GM19372 (cell line): Measurements from ENCODE around the gene ZNHIT3.
"Not testable (repeated sequence)": the region's sequence is repeated elsewhere in the genome, so short reads cannot be mapped to it uniquely, and the experiment has no call there.

Experiments
- ATAC-seq: cut with Tn5 transposase; IDR thresholded peaks from one replicate; pipeline ENCODE4 v1.9.1; 2021; ENCODE audit warnings: mild to moderate bottlenecking, low read depth, moderate library complexity; ENCODE audit not compliant: unreplicated experiment

ZNHIT3 gene

DNA sequence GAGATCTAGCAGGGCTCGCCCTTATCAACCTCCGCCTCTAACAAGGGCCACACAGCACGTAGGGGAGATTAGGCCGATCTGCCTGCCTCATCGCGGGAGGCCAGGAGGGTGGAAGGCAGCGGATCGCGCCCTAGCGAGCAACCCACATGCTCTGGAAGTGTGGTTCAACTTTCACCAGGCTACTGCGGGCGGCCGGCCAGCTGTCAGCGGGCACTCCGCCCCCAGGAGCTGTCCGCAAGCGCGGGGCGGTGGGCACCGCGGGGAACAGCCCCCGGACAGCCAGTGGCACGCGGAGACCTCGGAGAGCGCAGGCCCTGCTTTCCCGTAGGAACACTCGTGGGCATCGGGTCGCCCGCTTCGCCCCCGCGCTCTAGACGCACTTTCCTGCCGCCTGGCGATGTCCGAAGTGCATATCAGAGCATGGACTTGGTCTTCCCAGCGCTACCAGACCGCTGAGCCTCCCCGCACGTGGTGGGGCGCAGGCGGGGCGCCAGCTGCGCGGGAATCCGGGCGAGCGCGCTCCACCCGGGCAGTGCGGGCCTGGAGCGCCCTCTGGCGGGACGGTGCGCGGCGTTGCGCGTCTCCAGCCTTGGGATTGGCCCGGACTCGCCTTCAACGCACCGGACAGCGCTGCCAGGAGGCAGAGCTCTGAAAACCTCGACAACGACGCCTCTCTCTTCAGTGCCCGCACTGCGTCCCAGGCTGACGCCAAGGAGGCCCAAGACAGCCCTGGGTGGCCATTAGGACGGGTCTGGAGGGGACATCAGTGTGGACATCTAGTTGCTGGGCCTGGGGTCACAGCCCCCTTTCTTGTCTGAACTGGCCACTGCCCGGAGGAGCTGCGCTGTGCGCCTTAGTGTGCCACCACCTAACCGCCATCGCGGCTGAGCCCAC, 3.6 kb upstream of the ZNHIT3 start:
- no peak for ATAC-seq

DNA sequence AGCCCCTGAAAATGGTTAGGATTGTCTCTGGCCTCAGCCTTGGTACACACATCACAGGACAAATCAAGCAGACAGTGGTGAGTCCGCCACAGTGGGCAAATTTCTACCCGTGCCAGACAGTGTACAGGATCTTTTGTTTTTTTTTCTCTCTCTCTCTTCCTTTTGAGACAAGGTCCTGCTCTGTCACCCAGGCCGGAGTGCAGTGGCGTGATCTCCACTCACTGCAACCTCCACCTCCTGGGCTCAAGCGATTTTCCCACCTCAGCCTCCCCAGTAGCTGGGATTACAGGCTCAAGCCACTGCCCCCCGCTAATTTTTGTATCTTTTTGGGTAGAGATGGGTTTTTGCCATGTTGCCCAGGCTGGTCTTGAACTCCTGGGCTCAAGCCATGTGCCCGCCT, 2.5 kb upstream of the ZNHIT3 start:
- not testable (repeated sequence) for ATAC-seq

GRCh38 chr17:36485027-36485426, 1.5 kb upstream of the ZNHIT3 start:
- ATAC-seq = no peak

- no peak for ATAC-seq
These were observed 677 bp upstream of the ZNHIT3 start for GRCh38 chr17:36485805-36486203.

DNA sequence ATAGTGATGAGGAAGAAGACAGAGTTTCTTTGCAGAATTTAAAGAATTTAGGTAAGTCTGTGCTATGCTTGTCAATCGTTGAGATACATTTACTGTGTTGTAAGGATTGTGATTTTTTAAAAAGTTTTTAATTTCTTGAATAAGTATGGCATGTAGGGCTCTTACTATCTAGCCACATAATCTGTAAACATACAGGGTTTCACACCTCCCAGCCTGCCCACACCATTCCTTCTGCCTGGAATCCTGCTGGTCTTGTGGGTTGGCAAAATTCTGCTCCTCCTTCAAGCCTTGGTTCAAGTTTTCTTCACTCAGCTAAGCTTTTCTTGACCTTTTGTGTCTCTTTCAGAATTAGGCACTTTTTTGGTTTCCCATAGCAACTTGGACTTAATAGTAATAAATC, 7.5 kb downstream of the ZNHIT3 start:
- ATAC-seq = no peak

- ATAC-seq = no peak
These were observed 8.2 kb downstream of the ZNHIT3 start for GRCh38 chr17:36494674-36495073.

DNA sequence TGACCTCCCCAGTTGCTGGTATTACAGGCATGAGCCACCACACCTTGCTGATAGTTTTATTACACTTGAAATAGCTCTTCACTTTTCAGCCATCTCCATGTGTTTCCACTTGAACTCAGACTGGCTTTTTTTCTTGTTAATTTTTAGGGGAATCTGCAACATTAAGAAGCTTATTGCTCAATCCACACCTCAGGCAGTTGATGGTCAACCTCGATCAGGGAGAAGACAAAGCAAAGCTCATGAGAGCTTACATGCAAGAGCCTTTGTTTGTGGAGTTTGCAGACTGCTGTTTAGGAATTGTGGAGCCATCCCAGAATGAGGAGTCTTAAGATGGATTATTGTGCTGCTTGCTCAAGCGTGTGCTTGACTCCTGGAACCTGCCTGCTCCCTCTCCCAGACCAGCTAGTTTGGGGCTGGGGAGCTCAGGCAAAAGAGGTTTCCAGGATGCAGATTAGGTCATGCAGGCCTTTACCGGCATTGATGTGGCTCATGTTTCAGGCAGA, 8.6 kb downstream of the ZNHIT3 start:
- no peak for ATAC-seq

DNA sequence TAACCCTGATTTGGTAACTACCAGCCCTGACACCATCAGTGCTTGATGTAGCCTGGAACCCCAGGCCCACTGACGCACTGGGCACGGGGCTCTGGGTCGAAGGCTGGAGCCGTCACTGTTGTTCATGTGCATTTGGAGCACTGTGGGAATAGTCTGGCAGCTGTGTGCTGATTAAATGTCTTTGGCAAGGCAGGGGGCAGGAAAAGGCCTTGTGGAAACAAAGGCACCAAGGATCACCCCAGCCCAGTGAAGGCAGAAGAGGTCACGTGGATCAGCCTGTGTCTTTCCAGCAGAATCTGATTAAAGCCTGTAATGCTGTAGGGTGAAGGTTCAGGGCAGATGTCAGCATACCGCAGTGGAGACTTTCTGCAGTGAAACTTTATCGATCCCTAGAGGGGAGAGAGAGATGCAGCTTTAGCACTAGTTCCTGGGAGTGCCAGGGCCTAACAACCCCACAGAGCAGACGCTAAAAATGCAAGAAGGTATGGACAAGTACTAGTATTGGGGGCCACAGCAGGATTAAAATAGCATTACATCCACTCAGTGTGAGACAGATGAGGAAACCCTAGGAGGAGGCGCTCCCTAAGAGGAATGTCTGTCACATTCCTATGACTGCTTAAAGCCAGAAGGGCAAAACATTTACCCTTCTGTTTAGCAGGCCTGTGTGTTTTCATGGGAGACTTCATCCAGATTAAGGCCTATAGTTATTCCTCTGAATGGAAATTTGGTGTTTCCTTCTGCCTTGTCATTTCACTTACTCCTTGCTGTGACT, 9.7 kb downstream of the ZNHIT3 start:
- ATAC-seq = no peak

DNA sequence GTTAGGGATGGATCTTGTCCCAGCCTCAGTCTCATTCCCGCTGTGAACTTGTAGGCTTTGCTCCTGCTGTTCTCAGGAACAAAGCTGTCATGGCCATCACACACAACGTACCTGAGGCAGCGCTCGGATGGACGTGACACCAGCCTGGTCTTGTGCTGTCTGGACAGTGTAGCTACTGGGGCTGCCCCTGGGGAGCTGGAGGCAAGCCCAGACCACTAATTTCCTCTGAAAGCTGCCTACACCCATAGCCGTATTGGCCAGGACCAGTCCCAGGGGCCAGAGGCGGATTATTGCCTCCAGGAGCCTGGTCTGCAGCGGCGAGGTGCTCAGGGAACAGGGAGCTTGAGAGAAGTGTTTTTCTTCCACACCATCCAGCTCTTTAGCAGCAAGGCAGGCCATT, 11.7 kb downstream of the ZNHIT3 start:
- no peak for ATAC-seq

DNA sequence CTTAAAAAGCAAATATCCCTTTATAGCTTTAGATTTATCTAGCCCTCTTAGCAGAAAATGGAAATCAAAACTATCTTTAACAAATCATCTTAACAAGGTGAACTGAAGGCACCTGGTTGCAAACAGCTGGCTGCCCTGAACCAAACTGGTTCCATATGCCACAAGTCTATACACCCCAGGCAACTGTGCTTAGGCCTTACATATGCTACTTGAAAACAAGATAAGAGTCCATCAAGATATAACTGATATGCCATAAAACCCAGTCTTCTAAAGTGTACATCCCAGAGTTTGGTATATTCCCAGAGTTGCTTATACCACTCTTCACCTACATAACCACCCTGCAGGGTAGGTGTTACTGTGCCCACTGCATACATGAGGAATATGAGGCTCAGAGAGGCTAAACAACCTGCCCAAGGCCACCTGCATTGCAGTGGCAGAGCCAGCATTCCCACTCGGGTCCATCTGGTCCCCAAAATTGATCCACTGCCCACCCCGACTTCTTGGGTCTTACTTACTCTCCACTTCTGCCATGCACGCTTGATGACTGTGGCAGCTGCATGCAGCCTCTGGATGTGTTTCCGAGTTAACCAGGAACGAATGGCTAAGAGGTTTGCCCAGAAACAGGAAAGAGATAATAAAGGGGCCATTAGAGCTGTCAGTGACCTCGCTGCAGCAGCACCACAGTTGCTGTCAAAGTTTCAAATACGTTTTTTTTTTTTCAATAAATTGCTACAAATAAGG, 12.2 kb downstream of the ZNHIT3 start:
- ATAC-seq = no peak

- no peak for ATAC-seq
These were observed 14.3 kb downstream of the ZNHIT3 start for GRCh38 chr17:36500745-36501225.

DNA sequence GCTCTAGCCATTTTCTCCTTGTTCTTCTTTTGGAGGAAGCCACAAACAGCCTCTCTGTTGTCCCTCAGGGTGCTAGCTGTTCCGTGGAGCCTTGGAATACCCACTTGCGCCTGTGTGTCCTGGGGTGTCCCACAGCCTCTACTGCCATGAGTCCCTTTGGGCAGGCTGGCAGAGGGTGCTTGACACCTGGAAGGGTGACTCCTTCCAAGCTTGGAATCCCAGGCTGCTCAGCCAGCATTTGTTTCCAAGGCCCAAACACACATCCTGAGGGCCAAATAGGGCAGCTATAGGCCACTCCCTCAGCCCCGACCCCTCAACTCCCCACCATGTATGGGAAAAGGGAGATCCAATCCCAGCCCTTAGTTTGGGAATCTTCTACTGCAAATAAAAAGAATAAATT, 14.9 kb downstream of the ZNHIT3 start:
- ATAC-seq = no peak

GRCh38 chr17:36501963-36502362, 15.5 kb downstream of the ZNHIT3 start:
- no peak for ATAC-seq

GRCh38 chr17:36503456-36504155, 17.1 kb downstream of the ZNHIT3 start:
- no peak for ATAC-seq

DNA sequence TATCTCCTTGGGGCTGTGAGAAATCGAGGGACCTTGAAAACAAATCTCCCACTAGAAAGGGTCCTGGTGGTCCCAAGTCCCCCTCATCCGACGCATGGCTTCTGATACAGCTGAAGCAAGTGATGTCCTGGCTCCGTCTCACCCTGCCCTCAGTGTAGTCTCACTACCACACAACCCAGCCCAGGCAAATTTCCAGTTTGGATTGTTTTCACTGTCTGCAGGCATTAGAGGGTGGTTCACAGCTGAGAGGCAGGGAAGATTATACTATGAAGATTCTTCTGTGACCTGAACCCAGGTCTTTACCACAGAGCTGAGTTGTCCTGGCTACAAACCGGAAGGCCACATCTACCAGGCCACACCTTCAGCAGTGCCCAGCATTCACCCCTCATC, 17.7 kb downstream of the ZNHIT3 start:
- ATAC-seq = no peak

DNA sequence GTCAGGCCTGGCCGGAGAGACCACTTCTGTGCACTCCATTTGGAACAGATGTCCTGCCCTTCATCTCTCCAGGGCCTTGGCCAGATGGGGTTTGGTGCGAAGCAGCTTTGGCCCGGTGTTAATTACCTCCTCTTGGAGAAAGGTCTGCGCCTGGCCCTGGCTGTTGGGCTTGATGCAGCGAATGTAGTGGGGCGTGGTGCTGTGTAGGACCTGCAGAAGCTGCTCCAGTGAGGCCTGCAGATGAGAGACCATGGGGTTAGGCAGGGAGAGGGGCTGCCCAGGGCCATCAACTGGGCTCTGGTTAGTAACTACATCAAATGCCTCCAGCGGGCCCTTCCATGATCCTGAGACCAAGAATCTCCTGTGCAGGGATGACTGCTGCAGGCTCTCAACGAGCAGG, 18.7 kb downstream of the ZNHIT3 start:
- ATAC-seq = no peak

GRCh38 chr17:36506249-36506826, 19.9 kb downstream of the ZNHIT3 start:
- ATAC-seq = no peak

GRCh38 chr17:36506831-36507230, 20.4 kb downstream of the ZNHIT3 start:
- ATAC-seq = no peak

DNA sequence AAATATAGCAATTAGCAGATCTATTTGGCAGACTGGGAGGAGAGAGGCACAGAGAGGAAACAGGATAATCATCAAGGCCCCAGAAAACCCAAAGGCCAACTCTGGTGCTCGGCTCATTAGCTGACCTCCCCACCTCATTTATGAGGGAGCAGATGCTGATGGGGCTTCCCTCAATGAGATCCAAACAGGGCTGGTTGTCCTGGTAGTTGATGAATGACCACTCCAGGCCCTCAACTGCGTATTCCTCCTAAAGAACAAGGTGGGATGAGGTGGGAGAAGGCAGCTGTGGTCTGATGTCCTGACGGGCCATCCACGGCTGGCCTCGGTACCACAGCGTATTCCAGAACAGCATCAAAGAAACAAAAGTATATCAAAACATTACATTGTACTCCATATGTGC, 20.8 kb downstream of the ZNHIT3 start:
- ATAC-seq = no peak

DNA sequence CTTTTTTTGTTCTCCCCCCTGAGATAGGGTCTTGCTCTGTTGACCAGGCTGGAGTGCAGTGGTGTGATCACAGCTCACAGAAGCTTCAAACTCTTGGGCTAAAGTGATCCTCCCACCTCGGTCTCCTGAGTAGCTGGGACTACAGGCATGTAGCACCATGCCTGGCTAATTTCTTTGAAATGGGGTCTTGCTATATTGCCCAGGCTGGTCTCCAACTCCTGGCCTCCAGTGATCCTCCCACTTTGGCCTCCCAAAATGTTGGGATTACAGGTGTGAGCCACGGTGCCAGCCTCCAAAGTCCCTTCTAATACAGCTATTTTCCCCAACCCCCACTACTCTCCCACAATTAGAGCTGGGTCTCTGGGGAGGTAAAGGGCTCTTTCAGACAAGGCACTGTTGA, 22.0 kb downstream of the ZNHIT3 start:
- ATAC-seq = not testable (repeated sequence)
